Kidney capillary endothelial cell (primary cell): ENCODE data around the gene TBL1XR1.
"Not testable (repeated sequence)": the region's sequence is repeated elsewhere in the genome, so short reads cannot be mapped to it uniquely, and the experiment has no call there.

Experiments used
- DNase-seq: peaks from one replicate; pipeline ENCODE4 v3.0.0-alpha.2; 2018; ENCODE audit warnings: low spot score

Gene TBL1XR1

GRCh38 chr3:177013681-177014280 is 183.5 kb downstream of the TBL1XR1 start:
- DNase-seq, result no peak

DNA sequence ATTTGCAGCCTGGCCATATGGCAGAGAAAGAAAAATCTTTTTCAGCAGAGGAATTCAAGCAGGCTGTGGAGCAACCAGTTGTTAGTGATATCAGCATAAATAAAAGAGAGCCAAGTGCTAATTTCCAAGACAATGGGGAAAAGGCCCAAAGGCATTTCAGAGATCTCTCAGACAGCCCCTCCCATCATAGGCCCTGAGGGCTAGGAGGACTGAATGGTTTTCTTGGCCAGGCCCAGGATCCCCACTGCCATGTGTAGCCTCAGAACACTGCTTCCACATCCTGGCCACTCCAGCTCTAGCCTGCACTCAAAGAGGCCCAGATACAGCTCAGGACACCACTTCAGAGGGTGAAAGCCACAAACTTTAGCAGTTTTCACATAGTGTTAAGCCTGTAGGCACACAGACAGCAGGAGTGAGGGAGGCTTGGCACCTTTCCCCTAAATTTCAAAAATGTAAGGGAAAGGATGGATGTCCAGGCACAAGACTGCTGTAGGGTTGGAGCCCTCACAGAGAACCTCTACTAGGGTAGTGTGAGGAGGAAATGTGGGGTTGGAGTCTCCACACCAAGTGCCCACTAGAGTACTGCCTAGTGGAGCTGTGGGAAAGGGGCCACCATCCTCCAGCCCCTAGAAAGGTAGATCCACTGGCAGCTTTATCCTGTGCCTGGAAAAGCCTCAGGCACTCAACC is 191.4 kb downstream of the TBL1XR1 start:
- DNase-seq, result no peak

GRCh38 chr3:177000159-177000558 is 197.1 kb downstream of the TBL1XR1 start:
- not testable (repeated sequence) for DNase-seq

- no peak for DNase-seq
These were observed 201.3 kb downstream of the TBL1XR1 start for GRCh38 chr3:176995946-176996345.

- no peak for DNase-seq
These were observed 202.1 kb downstream of the TBL1XR1 start for GRCh38 chr3:176994891-176995781.

- DNase-seq, result no peak
These were observed 202.9 kb downstream of the TBL1XR1 start for GRCh38 chr3:176994393-176994792.

DNA sequence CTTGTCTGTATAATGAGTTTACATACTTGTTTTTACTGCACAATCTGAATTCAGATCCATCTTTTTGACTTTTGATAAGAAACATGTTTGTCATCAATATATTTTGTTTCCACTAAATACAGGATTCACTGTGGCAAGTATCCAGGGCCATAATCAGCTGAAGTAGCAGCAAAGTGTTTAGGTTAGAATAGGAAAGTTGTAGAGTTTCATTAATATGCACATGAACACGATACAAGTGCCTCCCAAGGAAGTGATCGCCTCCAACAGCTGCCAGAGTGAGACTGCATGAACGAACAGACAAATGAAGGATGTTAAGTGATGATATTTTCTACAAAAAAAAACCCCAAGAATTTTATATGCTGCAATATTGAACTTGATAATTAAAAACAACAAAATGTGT is 204.3 kb downstream of the TBL1XR1 start:
- DNase-seq, result no peak

- DNase-seq, result no peak
These were observed 204.7 kb downstream of the TBL1XR1 start for GRCh38 chr3:176992565-176992964.

GRCh38 chr3:176988795-176989194 is 208.5 kb downstream of the TBL1XR1 start:
- no peak for DNase-seq

DNA sequence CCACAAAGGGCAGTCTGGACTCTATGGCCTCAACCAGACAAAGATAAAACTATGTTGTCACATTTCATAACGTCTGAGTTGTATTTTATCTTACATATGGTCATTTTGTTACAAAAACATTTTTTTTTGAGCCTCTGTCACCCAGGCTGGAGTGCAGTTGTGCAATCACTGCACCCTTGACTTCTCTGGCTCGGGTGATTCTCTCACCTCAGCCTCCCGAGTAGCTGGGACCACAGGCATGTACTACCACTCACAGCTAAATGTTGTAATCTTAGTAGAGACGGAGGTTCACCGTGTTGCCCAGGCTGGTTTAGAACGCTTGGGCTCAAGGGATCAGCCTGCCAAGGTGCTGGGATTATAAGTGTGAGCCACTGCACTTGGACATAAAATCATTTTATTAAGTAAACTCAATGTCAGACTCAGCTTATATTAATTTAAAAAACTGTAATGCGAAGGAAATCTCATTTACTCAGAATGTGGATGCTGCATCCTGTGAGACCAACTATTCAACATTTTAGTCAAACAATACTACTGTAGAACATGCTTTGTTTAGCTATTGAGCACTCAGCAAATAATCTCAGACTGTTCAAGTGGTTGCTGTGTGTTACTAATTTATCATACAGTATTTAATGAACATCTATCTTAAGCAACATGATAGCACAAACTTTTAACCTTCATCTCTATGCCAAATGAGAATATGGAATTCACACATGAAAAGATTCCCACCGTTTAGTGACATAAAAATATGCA is 209.2 kb downstream of the TBL1XR1 start:
- DNase-seq, result no peak

- DNase-seq, result peak; percentile 58
These were observed 218.8 kb downstream of the TBL1XR1 start for GRCh38 chr3:176978441-176978840.

DNA sequence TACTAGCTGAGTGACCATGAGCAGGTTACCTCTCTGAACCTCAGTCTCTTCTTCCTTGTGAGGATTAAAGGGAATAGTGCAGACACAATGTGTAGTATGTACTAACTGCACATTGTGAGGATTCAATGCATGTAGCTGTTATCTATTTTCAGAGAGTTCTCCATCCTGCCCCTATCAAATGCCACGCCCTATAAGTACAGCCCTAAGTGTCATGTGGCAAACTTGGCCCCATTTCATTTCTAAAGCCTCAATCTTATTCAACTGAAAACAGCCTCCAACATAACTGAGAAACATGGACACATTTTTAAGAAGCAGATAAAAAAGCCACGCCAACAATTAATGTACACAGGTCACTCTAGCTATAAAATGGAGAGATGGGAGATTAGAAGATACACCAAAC is 220.0 kb downstream of the TBL1XR1 start:
- no peak for DNase-seq

- DNase-seq, result no peak
These were observed 220.7 kb downstream of the TBL1XR1 start for GRCh38 chr3:176976586-176976985.

- no peak for DNase-seq
These were observed 223.0 kb downstream of the TBL1XR1 start for GRCh38 chr3:176974279-176974678.

GRCh38 chr3:176971613-176972174 is 225.6 kb downstream of the TBL1XR1 start:
- no peak for DNase-seq

GRCh38 chr3:176970770-176971169 is 226.5 kb downstream of the TBL1XR1 start:
- DNase-seq, result no peak

DNA sequence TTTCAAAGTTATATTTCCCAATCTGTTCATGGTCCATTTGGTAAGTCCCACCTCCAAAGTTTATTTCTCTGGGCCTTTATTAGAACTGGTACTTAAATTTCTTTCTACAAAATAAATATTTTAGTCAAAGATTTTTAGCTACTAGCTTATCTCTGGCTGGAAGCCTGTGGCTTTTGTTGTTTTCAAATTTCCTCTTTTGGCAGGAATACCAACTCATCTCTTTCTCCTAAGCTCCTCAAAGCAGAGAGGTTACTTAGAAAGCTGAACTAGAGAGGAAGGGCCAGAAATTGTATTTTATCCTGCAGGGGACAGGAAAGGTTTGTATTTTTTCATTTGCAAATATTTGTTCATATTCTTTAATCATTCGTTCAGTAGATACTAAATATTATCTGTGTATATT is 227.8 kb downstream of the TBL1XR1 start:
- no peak for DNase-seq
